ENCODE data around the gene NRCAM.
A peak's percentile ranks its signal among the peaks of the same experiment; 100 is the strongest.

The NRCAM gene

GRCh38 chr7:108425714-108426275 is 30.4 kb downstream of the NRCAM start:
- Histone ChIP-seq H3K4me1 (ENCODE audit: control insufficient read depth, insufficient read depth, low read length, unreplicated experiment) (peaks cover 2% of the 10 kb centered on the region), H3K27me3 (ENCODE audit: insufficient read depth, low read length) (no peaks in the 10 kb centered on the region), H3K79me2 (ENCODE audit: control insufficient read depth, insufficient read depth, low read length, unreplicated experiment) (no peaks in the 10 kb centered on the region), H3K4me3 (ENCODE audit: low read depth, low read length) (no peak overlapping the region), H2AFZ (ENCODE audit: low read length, unreplicated experiment) (no peak overlapping the region), H3K27ac (ENCODE audit: low read depth, low read length) (no peak overlapping the region), H3K36me3 (ENCODE audit: insufficient read depth, low read length) (no peaks in the 10 kb centered on the region)

- Histone ChIP-seq H3K27me3 (ENCODE audit: insufficient read depth, low read length) (no peaks in the 10 kb centered on the region), H2AFZ (ENCODE audit: low read length, unreplicated experiment) (no peak overlapping the region), H3K27ac (ENCODE audit: low read depth, low read length) (no peak overlapping the region), H3K4me3 (ENCODE audit: low read depth, low read length) (no peak overlapping the region), H3K36me3 (ENCODE audit: insufficient read depth, low read length) (no peaks in the 10 kb centered on the region), H3K4me1 (ENCODE audit: control insufficient read depth, insufficient read depth, low read length, unreplicated experiment) (peaks cover 3% of the 10 kb centered on the region), H3K79me2 (ENCODE audit: control insufficient read depth, insufficient read depth, low read length, unreplicated experiment) (no peaks in the 10 kb centered on the region)
Observed at GRCh38 chr7:108424013-108424412, 32.2 kb downstream of the NRCAM start.

GRCh38 chr7:108423089-108423989 is 32.9 kb downstream of the NRCAM start:
- H3K36me3 ChIP-seq (ENCODE audit: insufficient read depth, low read length), result no peaks in the 10 kb centered on the region
- no peak overlapping the region for H2AFZ ChIP-seq (ENCODE audit: low read length, unreplicated experiment)
- no peaks in the 10 kb centered on the region for H3K79me2 ChIP-seq (ENCODE audit: control insufficient read depth, insufficient read depth, low read length, unreplicated experiment)
- H3K4me3 ChIP-seq (ENCODE audit: low read depth, low read length), result no peak overlapping the region
- no peaks in the 10 kb centered on the region for H3K27me3 ChIP-seq (ENCODE audit: insufficient read depth, low read length)
- H3K4me1 ChIP-seq (ENCODE audit: control insufficient read depth, insufficient read depth, low read length, unreplicated experiment), result peaks cover 3% of the 10 kb centered on the region
- no peak overlapping the region for H3K27ac ChIP-seq (ENCODE audit: low read depth, low read length)

GRCh38 chr7:108421720-108422331 is 34.4 kb downstream of the NRCAM start:
- no peaks in the 10 kb centered on the region for H3K79me2 ChIP-seq (ENCODE audit: control insufficient read depth, insufficient read depth, low read length, unreplicated experiment)
- H3K36me3 ChIP-seq (ENCODE audit: insufficient read depth, low read length), result no peaks in the 10 kb centered on the region
- no peaks in the 10 kb centered on the region for H3K27me3 ChIP-seq (ENCODE audit: insufficient read depth, low read length)
- H2AFZ ChIP-seq (ENCODE audit: low read length, unreplicated experiment), result no peak overlapping the region
- H3K4me3 ChIP-seq (ENCODE audit: low read depth, low read length), result no peak overlapping the region
- H3K4me1 ChIP-seq (ENCODE audit: control insufficient read depth, insufficient read depth, low read length, unreplicated experiment), result peaks cover 4% of the 10 kb centered on the region
- H3K27ac ChIP-seq (ENCODE audit: low read depth, low read length), result no peak overlapping the region

GRCh38 chr7:108419961-108420908 is 36.0 kb downstream of the NRCAM start:
- peaks cover 18% of the 10 kb centered on the region for H3K4me1 ChIP-seq (ENCODE audit: control insufficient read depth, insufficient read depth, low read length, unreplicated experiment)
- H3K79me2 ChIP-seq (ENCODE audit: control insufficient read depth, insufficient read depth, low read length, unreplicated experiment), result no peaks in the 10 kb centered on the region
- no peak overlapping the region for H2AFZ ChIP-seq (ENCODE audit: low read length, unreplicated experiment)
- H3K4me3 ChIP-seq (ENCODE audit: low read depth, low read length), result no peak overlapping the region
- no peaks in the 10 kb centered on the region for H3K27me3 ChIP-seq (ENCODE audit: insufficient read depth, low read length)
- H3K36me3 ChIP-seq (ENCODE audit: insufficient read depth, low read length), result no peaks in the 10 kb centered on the region
- peak overlapping the region; percentile 45 for H3K27ac ChIP-seq (ENCODE audit: low read depth, low read length)

GRCh38 chr7:108418946-108419345 is 37.3 kb downstream of the NRCAM start:
- Histone ChIP-seq H3K27me3 (ENCODE audit: insufficient read depth, low read length) (no peaks in the 10 kb centered on the region), H2AFZ (ENCODE audit: low read length, unreplicated experiment) (peak overlapping the region; percentile 20), H3K36me3 (ENCODE audit: insufficient read depth, low read length) (no peaks in the 10 kb centered on the region), H3K4me1 (ENCODE audit: control insufficient read depth, insufficient read depth, low read length, unreplicated experiment) (peaks cover 23% of the 10 kb centered on the region), H3K27ac (ENCODE audit: low read depth, low read length) (peak overlapping the region; percentile 33; the same call in 1 of the 2 replicates), H3K4me3 (ENCODE audit: low read depth, low read length) (no peak overlapping the region), H3K79me2 (ENCODE audit: control insufficient read depth, insufficient read depth, low read length, unreplicated experiment) (no peaks in the 10 kb centered on the region)

GRCh38 chr7:108417926-108418325 is 38.3 kb downstream of the NRCAM start:
- Histone ChIP-seq H3K27ac (ENCODE audit: low read depth, low read length) (no peak overlapping the region), H3K27me3 (ENCODE audit: insufficient read depth, low read length) (no peaks in the 10 kb centered on the region), H3K4me1 (ENCODE audit: control insufficient read depth, insufficient read depth, low read length, unreplicated experiment) (peaks cover 29% of the 10 kb centered on the region), H3K36me3 (ENCODE audit: insufficient read depth, low read length) (no peaks in the 10 kb centered on the region), H2AFZ (ENCODE audit: low read length, unreplicated experiment) (no peak overlapping the region), H3K4me3 (ENCODE audit: low read depth, low read length) (no peak overlapping the region), H3K79me2 (ENCODE audit: control insufficient read depth, insufficient read depth, low read length, unreplicated experiment) (no peaks in the 10 kb centered on the region)

- Histone ChIP-seq H2AFZ (ENCODE audit: low read length, unreplicated experiment) (no peak overlapping the region), H3K27ac (ENCODE audit: low read depth, low read length) (peak overlapping the region; percentile 79; the same call in 1 of the 2 replicates), H3K4me3 (ENCODE audit: low read depth, low read length) (no peak overlapping the region), H3K79me2 (ENCODE audit: control insufficient read depth, insufficient read depth, low read length, unreplicated experiment) (no peaks in the 10 kb centered on the region), H3K27me3 (ENCODE audit: insufficient read depth, low read length) (no peaks in the 10 kb centered on the region), H3K36me3 (ENCODE audit: insufficient read depth, low read length) (no peaks in the 10 kb centered on the region), H3K4me1 (ENCODE audit: control insufficient read depth, insufficient read depth, low read length, unreplicated experiment) (peaks cover 31% of the 10 kb centered on the region)
Observed at GRCh38 chr7:108417144-108417543, 39.1 kb downstream of the NRCAM start.

GRCh38 chr7:108415821-108416536 is 40.3 kb downstream of the NRCAM start:
- Histone ChIP-seq H2AFZ (ENCODE audit: low read length, unreplicated experiment) (peak overlapping the region; percentile 69), H3K4me3 (ENCODE audit: low read depth, low read length) (no peak overlapping the region), H3K36me3 (ENCODE audit: insufficient read depth, low read length) (no peaks in the 10 kb centered on the region), H3K27me3 (ENCODE audit: insufficient read depth, low read length) (no peaks in the 10 kb centered on the region), H3K4me1 (ENCODE audit: control insufficient read depth, insufficient read depth, low read length, unreplicated experiment) (peaks cover 31% of the 10 kb centered on the region), H3K27ac (ENCODE audit: low read depth, low read length) (peak overlapping the region; percentile 79), H3K79me2 (ENCODE audit: control insufficient read depth, insufficient read depth, low read length, unreplicated experiment) (no peaks in the 10 kb centered on the region)
